ENCODE data around the gene HS1BP3.

Gene HS1BP3

GRCh38 chr2:20643060-20643459, 7.8 kb downstream of the HS1BP3 start:
- no peak for DNase-seq

DNA sequence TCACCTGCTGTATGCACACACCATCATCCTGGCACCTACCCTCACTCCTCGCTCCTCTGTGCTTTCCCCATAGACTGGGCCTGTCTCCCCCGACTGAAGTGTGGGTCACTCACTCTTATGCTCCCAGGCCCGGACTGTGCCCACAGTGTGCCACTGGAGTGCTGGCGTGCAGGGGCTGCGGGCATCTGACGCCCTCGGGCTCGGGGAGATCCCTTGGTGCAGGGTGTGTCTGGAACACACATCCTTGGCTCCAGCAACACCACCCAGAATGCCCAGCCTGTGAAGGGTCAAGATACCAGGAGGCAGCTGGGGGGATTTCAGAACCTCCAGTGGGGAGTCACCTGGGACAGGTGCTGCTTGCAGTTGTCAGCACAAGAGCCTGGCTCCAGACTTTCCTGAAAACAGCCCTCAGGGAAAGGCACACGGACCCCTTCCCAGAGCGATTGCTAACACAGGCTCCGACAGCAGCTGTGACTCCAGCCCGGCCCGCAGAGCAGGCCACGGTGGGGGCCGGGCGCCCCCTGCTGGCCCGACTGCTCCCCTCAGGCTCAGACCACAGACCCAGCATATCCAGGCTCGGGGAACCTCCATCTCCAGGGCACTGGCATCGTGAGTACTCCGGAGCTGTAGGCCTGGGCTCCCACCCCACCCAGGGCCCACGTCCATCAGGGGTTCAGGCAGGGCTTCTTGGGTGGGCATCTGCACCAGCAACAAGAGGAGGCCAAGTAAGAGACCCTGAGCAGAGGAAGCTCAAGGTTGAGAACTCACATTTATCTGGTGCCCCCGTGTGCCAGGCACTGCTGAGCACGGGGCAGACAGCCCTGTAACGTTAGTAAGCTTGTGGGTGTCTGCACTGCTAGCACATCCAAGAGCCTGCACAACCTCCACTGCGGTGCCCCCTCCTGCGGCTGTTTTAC, 8.6 kb downstream of the HS1BP3 start:
- DNase-seq = peak; percentile 79

DNA sequence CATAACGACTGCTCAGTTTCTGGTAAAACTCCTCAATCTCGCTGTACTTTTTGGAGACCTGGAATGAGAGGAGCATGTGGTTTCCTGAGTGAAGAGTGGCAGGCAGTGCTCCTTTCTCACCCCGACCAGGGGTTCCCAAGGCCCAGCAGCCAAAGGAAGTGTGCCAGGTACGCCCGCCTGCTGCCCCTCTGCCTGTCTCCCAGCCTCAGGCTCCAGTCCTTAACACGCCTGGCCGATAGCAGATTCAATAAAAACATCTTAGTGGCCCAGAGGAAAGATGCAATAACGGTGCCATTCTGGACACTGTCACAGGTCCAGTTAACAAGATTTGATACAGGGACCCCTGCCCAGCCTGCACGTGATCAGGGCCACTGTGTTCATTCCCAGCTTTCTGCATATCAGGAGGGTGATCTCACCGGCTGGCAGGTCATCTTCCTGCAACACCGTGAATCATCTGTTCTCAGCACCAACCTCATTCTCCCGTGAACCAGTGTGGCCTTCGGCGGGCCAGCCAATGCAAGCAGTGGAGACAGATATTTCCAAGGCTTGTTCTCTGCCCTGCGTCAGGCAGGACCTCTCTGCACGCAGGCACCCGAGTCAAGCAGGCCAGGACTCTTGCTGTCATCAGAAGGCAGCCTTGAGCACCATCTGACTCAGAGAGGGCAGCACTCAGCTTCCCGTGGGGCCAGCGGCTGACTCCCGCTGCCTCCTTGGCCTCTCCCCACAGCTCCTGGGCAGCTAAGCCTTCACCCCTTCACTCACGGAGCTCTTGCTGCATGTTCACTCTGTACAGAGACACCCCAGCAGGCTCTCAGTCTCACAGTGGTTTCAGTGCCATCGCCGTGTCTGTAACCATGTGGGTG, 9.5 kb downstream of the HS1BP3 start:
- no peak for DNase-seq

GRCh38 chr2:20640411-20641122, 10.3 kb downstream of the HS1BP3 start:
- DNase-seq = no peak

DNA sequence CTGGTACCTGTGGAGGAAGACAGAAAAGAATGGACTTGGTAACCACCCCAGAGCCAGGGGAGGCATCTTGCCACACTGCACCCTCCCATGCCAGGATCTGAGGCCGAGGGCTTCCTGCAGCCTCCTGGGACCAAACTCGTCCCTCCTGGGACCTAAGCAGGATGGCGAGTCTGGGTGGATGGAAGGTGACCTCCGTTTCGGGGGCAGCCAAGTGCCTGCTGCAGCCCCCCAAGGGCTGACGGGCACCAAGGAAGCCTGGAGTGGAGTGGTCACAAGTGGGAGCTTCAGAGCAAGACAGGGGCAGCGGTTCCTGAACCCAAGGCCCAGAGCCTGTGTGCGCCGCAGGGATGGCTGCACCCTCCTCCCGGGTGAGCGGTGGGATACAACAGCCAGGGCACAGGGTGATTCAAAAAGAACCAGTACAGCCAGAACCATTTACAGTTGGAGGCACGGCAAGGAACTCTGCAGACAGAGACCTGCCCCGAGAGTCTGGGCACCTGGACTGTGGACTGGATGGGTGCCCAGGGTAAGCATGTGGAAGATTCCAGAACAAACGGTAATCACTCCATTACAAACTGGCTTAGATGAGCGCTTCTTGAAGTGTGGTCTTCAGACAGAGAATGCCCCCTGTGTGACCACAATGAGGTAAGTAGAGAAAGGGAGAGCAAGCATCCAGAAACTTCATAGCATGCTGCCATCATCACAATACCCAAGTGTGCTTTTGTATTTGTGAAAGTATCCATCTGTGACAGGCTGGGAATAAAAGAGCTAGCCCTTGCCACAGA, 12.1 kb downstream of the HS1BP3 start:
- DNase-seq = no peak

DNA sequence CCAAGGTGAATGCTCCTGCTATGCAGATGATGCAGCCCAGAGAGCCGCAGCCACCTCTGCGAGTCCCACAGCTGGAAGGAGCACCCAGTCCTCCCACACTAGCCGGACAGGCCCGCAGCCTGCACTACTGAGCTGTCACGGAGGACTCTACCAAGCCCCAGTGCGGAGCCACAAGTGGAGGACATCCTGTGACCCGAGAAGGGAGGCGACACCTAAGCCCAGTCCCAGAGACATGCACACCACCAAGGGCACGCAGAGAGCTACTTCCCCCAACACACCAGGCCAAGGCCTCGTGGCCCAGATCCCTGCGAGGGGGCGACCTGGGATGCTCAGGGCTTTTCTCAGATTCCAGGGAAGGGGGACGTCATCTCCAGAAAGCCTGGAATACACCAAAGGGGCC, 12.9 kb downstream of the HS1BP3 start:
- DNase-seq = no peak

GRCh38 chr2:20637147-20637546, 13.8 kb downstream of the HS1BP3 start:
- no peak for DNase-seq

DNA sequence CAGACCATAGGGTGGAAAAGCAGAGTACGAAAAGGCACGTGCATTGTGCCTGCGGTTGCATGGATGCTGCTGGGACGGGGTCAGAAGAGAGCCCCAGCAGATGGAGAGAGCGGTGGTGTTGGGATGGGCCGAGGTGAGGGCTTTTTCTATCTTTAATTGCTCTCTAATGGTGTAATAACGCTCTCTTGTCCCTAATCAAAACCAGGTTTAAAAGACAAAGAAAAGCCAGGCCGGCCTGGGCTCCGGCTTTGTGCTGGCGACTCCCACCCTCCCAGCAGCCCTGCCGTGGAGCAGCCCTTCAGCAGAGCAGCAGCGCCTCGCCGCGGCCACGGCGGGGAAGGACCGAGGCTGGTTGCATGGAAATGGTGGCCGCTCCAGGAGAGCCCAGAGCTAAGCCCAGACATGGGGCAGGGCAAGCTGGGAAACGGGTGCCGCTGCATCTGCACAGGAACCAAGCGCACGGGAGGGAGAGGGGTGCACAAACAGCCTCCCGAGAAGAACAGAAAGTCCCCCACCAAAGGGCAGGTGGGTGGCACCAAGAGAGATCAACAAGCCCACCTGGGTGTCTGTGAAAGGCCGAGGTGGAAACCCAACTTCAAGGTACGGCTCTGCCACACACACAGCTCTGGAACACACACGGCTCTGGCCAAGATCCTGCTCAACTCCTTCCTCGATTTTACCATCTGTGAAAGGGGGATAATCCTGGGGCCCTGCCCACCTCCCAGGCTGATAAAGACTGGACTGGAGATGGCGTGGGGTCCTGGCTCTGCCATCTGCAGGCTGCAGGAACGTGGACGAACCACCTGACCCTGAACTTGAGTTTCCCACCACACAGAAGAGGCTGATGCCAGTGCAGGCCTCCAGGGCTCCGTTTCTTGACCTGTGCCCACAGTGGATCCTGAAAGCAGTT, 15.0 kb downstream of the HS1BP3 start:
- DNase-seq = peak; percentile 41

- no peak for DNase-seq
Measured at GRCh38 chr2:20635113-20635510, 15.8 kb downstream of the HS1BP3 start.

DNA sequence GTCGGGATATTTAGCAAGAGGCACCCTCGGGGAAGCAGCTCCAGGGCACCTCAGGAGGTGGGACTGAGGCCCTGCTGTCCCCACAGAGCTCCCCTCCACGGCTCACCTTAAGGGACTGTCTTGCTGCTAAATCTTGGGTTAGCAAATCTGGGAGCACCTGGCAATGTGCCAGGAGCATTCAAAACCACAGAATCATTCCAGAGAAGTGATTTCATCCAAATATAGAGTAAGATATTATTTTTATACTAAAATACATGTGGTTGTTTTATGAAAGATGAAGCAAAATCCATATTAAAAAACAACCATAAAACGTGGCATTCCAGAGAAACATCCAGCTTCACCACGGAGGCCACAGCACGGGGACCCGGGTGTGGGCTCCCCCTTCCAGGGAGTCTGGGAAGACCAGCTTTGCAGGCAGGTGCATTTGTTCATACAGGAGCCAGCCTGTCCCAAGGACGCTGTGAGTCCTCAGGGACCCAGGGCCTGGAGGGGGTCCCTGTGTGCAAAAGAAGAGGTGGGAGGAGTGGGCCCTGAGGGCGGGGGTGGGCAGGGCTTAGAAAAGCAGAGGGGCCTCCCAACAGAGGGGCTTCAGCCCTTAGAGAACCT, 16.3 kb downstream of the HS1BP3 start:
- no peak for DNase-seq

- DNase-seq = no peak
Measured at GRCh38 chr2:20633794-20634506, 16.9 kb downstream of the HS1BP3 start.

DNA sequence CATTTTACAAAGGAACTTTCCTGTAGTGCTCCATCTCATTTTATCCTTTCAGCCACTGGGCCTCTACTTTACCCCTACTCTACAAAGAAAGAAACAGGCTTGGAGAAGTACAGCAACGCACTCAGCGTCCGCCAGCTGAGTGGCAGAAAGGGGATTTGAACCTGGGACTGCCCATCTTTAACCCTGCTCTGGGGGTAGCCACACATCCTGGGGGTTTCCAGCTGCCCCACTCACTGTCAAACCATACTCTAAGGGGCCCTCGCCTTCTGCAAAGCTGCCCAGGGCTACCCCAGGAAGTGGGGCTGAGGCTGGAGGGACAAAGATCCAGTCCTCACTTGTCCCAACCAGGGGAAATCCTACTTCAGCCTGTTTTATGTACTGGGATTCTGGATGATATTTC, 17.9 kb downstream of the HS1BP3 start:
- DNase-seq = no peak

GRCh38 chr2:20632446-20632990, 18.4 kb downstream of the HS1BP3 start:
- DNase-seq = no peak

DNA sequence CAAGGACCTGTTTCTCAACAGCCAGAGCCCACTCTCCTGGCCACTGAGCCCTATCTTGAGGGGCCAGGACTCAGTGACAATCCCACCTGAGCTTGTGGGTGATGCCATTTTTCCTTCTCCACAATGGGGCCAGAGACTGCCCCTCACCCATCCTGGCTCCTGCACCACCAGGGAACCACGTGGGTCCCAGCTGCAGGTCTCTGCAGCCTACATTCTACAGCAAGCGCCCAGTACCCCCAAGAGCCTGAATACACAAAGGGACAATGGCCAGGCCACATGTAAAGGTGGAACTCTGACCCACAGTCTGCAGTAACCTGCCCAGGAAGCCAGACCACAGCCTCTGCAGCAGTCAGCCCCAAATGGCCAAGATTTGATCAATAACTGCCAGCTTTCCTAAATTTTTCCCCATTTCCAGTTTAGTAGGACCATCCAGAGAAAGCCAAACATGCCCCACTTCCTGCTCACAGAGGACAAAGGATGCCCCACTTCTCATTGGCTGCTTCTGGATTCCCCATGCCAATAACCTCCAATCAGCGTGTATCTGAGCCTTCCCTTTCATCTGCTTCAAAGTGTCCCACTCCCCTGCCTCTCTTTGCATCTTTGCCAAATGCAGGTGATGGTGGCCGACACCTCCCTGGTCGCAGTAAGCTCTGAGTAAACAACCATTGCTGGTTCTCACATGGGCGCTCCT, 19.1 kb downstream of the HS1BP3 start:
- DNase-seq = no peak

DNA sequence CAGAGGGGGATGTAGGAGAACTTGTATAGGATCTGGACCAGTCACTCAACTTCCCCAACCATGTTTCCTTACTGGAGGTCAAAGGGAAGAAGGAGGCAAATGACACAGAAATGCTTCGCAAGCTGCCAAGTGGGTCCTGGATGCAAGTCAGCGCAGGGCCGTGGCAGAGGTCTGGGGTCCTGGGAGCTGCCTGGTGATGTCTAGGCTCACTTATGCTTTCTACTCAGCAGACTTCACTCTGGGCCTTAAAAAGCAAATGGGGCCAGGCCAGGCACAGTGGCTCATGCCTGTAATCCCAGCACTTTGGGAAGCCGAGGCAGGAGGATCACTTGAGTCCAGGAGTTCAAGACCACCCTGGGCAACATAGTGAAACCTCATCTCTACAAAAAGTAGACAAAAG, 19.9 kb downstream of the HS1BP3 start:
- DNase-seq = no peak

DNA sequence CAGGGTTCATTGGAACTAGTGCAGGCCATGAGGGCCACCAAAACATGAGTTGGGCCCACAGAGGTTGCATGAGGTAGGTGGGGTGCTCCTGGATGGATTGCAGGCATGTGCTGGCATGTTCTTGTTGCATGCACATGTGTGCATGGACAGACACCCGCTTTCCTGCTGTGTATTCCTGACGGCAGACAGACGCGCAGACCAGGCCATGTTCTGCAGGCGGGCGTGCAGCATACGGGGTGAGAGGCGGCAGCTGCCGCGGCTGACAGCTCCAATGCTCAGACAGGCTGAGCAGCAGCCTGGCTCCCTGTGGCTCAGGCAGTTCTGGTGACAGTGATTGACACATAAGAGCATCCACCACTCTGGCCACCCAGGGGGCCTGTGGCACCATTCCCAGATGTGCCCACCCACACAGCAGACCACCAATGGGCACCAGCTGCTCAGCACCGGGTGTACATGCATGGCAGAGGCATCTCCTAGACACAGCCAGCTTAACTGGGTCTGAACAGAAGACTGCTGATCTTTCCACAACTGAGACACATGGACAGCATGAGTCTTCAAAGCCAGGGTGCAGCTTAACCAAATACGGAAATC, 21.2 kb downstream of the HS1BP3 start:
- no peak for DNase-seq

- no peak for DNase-seq
Measured at GRCh38 chr2:20629181-20629580, 21.7 kb downstream of the HS1BP3 start.

DNA sequence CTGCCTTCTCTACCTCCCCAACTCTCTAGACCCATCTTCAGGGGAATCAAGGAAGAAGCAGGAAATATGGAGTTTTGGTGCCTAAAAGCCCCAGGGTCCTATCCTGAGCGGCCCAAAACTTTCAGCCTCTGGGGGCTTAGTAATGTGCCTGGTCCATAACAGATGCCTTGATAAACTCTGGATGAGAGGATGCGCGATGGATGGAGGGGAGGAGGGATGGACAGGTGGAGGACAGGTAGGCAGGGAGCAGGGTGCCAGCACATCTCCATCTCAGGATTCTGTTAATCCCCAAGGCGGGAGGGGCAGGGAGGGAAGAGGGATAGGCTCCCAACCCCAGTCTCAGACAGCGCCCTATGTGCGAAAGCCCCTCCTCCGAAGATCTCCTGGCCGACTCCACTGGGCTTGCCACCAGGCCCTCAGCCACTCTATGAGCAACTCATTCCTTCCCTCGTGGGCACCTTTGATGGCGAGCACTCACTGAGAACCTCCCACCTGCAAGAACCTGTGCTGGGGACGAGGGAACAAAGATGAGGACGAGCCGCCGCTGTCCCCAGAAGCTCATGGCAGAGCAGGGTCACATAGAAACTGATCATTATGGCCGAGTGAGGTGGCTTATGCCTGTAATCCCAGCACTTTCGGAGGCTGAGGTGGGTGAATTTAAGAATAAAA, 23.1 kb downstream of the HS1BP3 start:
- no peak for DNase-seq

All from activated T-cell treated with anti-CD3 and anti-CD28 coated beads, Interleukin-2, amount 50 U/mL, for 1 hour (primary cell).